GM04503 (cell line): ENCODE results near the gene CEP83.
"Not testable (repeated sequence)": the region's sequence is repeated elsewhere in the genome, so short reads cannot be mapped to it uniquely, and the experiment has no call there.

ENCODE experiments used
- DNase-seq: peaks from one replicate; pipeline ENCODE4 v3.0.0-alpha.2; 2012; ENCODE audit warnings: low read depth

Gene CEP83

DNA sequence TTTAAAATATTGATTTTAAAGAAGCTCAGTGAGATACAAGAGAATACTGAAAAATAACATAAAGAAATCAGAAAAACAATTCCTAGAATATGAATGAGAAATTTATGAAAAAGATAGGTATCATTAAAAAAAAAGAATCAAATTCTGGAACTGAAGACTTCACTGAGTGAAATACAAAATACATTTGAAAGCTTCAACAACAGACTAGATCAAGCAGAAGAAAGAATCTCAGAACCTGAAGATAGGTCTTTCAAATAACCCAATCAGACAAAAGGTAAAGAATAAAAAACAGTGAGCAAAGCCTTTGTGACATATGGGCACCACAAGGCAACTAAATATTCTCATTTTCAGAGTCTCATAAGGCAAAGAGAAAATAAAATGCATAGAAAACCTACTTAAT lies 29.4 kb downstream of the CEP83 start:
- DNase-seq, result no peak

DNA sequence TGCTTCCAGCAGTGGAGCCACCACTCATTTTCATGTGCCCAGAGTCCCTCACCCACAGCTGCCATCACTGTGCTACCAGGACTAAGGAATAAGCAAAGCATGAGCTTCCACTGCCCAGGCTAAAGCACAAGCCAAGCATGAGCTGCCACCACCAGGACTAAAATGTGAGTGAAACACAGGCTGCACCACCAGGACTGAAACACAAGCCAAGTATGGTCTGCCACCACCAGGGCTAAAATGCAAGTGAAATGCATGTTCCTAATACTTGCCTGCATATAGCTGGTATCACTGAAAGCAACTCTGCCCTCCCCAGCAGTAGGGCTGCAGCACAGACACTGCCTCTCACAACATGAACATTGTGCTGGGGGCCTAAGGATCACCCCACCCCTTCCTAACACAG lies 30.0 kb downstream of the CEP83 start:
- no peak for DNase-seq

DNA sequence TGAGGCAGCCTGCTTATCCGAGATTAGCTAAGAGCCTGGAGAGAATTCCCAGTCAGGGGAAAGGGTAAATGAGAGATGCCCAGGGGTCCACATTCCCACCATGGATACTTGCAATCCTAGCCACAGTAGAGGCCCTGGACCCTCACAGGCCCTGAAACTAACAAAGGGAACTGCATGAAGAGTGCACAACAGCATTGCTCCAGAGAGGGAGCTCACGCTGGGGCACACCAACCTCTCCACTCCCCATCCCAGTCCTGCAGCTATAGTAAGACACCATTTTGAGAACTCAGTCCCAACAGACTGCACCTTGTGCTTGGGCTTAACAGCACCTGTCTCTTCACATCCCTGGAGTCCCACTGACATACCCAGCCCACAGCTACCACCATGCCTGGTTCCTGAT lies 30.5 kb downstream of the CEP83 start:
- DNase-seq, result no peak

DNA sequence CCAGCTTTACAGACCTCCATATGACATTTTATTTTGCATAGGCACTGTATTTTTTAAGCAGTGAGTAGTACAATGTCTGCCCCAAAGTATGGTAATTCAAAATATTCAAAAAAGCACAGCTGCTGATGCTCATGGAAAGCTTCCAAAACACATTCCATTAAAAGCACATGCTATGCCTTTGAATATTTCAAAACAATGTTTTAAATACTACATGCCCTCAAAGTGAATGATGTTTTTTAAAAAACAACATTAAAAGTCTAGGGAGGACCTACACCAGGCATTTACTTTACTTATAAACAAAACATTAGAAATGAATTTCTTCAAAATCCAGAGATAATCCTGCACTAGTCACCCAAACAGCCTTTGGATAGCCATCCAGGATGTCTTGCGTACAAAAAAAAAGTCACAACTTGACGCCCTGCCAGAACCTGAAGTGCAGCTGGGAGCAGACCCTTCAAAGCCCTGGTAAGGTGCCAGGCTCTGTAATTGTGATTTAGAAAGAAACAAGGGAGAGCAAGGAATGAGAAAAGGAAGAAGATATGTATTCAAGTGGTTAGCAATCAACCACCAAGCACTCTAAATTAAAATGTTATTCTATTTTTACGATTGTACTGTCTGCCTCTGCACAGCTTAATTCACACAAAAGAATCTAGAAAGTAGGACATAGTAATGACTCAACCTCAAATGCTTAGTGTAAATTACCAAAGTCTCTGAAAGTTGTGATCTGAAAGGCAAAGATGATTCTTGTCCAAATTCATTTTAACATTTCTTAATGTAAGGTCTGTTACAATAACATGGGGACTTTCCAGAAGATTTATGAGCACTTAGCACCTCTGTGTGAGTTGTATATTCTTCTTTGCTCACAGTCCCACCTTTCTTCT lies 31.9 kb downstream of the CEP83 start:
- peak; percentile 57 for DNase-seq

DNA sequence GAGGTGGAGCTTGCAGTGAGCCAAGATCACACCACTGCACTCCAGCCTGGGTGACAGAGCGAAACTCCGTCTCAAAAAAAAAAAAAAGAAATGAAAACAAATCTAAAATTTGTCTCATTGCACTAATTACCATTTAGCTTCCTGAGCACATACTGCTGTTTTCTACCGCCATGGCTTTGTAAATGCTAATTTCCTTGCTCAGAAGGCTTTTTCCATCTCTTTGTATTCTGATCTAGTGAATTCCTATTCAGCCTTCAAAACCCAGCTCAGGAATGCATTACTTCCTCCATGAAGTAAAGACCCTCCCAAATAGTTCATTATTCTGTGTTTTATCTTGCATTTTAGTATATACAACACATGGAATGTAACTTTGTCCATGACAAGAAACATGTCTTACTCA lies 33.6 kb downstream of the CEP83 start:
- no peak for DNase-seq

DNA sequence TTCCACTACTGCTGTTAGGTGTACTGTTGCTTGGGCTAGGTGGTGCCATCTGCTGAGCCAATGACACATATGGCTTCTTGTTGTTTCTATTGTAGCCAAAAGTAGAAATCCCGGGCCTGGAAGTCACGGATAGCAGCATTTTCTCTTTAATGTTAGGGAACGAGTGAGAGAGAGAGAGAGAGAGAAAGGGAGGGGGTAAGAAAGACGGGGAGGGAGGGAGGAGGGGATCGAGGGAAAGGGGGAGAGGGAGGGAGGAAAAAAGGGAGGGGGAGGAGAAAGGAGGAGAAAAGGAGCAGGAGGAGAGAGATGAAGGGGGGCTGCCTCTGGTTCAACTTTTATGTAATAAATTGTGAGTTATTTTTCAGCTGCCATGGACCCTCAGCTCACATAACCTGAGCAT lies 34.8 kb downstream of the CEP83 start:
- DNase-seq, result not testable (repeated sequence)

DNA sequence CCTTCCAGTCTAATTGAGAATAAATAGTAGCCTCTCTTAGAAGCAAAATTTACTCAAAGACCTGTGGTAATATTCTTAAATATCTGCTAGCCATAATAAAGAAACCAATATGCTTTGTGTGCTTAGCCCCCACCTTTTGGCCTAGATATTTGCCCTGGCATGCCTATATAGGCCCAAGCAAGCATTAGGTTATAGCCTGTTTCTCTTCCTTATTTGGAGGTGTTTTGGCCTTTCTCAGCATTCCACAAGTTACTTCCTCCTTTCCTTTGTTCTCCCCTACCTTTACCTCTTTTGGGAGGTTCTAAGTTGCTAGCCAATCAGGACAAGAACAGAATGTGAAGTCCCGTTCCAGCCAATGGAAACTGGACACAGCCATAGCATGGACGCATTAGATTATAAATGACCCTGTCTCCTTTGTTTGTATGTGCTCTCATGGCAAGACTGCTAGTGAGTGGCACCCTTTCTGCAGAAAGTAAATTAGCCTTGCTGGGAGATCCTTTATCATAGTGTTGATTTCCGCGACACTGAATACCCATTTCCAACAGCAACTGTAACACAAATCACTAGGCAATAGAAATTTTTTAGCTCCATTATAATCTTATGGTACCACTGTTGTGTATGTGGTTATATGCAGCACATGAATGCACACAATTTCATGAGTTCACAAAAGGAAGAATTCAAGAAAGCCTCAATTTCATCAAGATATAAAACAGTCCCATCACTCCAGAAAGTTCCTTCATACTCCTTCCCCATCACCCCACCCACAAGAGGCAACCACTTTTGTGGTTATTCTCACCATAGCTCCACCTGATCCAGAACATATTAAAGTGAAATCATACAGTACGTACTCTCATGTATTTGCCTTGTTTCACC lies 37.6 kb downstream of the CEP83 start:
- DNase-seq, result no peak

DNA sequence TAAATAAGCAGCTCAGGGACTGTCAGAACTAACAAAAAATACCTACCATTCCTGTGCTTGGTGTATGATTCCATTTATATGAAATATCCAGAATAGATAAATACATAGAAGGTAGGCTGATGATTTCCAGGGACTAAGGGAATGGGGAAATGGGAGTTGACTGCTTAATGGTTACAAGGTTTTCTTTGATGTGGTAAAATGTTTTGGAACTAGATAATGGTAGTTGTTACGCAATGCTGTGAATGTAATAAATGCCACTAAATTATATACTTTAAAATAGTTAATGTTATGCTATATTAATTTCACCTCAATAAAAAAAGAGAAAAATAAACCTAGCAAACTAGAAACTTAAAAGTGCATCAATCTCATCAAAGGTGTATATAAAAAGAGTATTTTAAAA lies 41.1 kb downstream of the CEP83 start:
- DNase-seq, result no peak

DNA sequence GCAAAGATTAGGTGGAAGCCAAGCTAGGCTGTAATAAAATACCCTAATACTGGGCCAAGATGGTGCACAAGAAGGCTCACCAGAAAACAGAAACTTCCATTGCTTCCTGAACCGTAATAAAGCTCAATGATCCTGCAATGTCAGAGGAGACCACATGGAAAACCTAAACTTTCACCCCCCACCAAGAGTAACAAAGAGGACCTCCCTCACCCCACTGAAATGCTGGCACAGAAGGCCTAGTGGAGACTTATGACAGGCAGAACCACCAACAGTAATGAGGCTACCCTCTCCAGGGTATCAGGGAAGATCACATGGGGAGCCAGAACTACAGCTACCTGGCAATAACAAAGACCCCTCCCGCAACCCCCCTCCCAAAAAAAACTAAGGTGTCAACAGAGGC lies 43.1 kb downstream of the CEP83 start:
- no peak for DNase-seq

DNA sequence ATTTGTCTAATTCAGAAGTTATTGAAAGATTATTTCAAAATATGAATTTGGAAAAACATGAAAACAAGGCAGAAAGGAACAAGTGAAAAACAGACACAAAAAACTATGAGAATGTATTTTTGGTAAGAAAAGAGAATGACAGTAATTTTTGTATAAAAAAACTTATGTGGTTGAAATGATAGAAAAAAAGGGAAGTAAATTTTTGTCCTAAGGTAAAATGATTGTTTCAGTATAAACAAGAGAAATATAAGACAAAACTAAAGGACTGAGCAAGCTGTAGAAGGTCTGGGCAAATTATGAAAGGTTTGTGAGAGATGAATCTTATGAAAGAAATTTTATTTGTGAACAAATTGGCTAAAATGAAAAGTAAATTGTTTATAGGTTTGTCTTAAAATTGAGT lies 44.6 kb downstream of the CEP83 start:
- no peak for DNase-seq

DNA sequence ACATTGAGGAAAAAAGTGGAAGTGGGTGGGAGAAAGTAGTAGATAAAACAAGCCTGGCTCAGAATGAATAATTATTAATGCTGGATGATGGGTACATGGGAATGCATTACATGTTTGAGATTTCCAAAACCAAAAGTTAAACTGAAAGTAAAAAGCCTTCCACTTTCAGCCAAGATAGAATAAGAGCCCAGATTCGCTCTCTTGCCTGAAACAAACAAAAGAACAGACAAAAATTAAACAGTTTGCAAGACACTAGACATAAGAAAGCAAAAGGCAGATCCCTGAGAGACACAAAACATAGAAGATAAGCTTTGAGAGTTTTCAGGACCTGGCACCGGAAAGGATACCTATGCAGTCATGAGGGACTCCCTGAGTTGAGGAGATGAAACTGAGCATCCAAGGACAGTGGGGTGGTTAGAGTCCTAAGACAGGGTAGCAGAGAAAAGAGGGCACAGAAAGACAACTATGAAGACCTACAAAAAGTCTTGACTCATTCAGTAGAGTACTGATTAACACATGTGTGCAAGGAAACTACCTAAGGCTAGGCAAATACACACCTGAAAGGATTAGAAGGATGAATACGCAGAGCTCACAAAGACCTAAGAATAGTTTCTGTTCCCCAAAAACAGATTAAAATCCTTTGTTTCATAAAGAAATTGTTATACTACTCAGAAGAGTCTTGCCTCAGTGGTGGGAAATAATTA lies 54.1 kb downstream of the CEP83 start:
- no peak for DNase-seq

DNA sequence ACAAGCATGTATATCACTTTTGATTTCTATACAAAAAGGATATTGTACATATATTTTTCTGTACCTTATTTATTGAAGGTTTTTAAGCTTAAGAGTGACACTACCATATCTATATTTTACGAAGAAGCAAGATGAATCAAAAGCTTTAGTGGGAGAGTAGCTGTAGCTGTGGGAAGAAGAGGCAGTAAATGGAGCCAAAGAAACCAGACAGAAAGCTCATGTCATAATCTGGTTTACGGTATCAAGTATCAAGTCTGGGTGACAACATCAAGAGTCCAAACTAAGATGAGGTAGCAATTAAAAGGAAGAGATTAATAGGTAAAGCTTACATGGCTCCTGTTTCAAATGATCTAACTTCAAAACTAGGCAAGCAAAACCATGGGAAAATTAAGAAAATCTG lies 54.8 kb downstream of the CEP83 start:
- no peak for DNase-seq

DNA sequence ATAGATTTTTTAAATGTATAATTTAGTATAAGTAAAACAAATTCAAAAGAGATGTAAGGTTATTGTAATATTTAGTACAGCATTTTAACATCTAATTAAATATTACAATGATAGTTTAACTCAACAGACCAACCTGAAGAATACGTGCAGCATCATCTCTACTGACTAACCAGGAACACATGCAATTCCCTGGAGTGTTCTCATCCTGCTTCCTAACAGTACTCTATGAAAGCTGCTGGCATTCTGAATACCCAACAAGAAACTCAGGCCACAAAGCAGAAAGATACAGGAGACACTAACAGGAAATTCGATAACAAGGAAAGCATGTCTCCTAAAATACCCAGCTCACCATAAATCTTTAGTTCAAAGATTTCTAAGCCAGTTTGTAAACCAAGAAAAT lies 58.3 kb downstream of the CEP83 start:
- no peak for DNase-seq

DNA sequence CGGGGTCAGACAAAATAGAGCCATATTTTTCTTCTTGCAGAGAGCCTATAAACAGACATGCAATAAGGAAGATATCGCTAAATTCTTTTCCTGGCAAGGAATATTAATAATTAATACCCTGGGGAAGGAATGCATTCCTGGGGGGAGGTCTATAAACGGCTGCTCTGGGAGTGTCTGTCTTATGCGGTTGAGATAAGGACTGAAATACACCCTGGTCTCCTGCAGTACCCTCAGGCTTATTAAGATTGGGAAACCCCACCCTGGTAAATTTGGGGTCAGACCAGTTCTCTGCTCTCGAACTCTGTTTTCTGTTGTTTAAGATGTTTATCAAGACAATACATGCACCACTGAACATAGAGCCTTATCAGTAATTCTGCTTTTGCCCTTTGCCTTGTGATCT lies 61.0 kb downstream of the CEP83 start:
- not testable (repeated sequence) for DNase-seq

DNA sequence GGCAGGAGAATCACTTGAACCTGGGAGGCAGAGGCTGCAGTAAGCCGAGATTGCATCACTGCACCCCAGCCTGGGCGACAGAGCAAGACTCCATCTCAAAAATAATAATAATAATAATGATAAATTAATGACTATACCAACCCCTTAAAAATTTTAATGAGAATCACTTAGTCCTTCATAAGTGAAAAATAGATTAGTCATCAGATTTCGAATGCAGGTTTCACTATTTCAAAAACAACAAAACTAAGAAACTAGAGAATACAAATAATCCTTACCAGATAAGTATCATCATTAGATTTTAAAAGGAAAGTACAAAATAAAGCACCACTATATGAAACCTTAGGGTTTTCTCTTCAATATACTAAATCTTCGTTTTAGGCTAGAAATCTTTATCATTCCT lies 62.3 kb downstream of the CEP83 start:
- DNase-seq, result no peak

DNA sequence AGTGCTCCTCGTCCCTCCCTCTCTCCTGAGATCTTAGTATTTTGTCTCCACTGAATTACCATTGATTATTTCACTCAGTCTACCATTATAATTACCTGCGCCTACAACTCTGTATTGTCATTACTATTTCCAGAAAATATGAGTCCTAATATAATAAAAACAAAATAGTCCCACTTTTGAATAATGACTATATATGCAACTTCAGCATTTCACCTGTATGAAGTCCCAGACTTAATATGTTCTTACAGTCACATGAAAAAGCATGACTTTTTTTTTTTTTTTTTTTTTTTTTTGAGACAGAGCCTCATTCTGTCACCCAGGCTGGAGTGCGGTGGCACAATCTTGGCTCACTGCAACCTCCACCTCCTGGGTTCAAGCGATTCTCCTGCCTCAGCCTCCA lies 63.7 kb downstream of the CEP83 start:
- not testable (repeated sequence) for DNase-seq

DNA sequence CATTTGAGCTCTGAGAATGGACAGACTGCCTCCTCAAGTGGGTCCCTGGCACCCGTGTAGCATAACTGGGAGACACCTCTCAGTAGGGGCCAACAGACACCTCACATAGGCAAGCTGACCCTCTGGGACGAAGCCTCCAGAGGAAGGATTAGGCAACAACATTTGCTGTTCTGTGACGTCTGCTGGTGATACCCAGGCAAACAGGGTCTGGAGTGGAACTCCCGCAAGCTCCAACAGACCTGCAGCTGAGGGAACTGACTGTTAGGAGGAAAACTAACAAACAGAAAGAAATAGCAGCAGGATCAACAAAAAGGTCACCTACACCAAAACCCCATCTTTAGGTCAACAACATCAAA lies 69.6 kb downstream of the CEP83 start:
- DNase-seq, result no peak

DNA sequence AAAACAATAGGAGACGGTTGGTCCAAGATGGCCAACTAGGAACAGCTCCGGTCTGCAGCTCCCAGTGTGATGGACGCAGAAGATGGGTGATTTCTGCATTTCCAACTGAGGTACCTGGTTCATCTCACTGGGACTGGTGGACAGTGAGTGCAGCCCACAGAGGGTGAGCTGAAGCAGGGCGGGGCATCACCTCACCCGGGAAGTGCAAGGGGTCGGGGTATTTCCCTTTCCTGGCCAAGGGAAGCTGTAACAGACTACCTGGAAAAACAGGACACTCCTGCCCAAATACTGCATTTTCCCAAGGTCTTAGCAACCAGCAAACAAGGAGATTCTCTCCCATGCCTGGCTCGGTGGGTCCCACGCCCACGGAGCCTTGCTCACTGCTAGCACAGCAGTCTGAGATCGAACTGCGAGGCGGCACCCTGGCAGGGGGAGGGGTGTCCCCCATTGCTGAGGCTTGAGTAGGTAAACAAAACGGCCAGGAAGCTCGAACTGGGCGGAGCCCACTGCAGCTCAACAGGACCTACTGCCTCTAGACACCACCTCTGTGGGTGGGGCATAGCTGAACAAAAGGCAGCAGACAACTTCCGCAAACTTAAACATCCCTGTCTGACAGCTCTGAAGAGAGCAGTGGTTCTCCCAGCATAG lies 70.1 kb downstream of the CEP83 start:
- not testable (repeated sequence) for DNase-seq

DNA sequence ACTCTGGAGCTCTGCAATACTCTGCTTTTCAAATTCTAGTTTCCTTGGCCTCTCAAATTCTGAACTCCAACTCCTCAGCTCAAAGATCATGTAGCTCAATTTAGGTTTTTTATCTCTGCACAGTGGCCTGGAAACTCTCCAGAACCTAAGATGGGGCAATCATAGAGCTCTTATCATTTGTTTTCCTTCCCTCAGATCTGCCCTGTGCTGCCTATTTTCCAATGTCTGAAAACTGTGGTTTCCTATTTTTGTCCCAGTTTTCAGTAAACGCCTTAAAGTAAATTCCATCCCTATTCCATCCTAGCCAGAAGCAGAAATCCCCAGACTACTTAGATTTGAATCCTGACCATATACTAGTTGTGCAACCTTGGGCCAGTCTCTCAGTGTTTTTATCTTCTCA lies 73.2 kb downstream of the CEP83 start:
- no peak for DNase-seq

DNA sequence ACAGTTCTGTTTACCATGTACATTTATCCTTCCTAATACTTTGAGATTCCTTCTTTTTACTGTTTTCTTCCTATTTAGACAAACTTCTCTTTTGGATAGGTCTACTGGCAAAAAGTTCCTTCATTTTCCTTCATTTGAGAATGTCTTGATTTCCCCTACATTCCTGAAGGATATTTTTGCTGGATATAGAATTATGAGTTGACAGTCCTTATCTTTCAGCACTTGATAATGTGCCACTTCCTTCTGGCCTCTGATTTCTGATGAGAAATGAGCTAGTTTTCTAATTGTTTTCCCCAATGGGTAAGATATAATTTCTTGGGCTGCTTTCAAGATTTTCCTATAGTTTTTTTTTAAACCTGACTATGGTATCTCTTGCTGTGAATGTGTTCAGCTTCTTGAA lies 75.6 kb downstream of the CEP83 start:
- no peak for DNase-seq

DNA sequence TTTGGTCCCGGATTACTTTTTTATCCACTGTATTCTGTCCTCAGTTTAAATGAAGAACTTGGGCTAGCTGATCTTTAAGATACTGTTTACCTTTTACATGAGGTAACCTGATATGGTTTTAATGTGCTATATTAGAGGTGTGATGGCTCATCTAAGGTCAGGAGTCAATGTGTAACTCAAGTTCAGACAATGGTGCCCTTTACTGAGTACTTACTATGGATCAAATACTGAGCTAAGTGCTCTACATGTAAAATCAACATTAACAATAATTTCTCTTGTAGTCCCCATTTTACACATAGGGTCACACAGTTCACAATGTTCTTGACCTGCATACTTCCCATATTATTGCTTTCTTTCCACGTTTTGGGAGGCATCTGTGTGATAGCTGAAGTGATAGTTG lies 79.2 kb downstream of the CEP83 start:
- no peak for DNase-seq

DNA sequence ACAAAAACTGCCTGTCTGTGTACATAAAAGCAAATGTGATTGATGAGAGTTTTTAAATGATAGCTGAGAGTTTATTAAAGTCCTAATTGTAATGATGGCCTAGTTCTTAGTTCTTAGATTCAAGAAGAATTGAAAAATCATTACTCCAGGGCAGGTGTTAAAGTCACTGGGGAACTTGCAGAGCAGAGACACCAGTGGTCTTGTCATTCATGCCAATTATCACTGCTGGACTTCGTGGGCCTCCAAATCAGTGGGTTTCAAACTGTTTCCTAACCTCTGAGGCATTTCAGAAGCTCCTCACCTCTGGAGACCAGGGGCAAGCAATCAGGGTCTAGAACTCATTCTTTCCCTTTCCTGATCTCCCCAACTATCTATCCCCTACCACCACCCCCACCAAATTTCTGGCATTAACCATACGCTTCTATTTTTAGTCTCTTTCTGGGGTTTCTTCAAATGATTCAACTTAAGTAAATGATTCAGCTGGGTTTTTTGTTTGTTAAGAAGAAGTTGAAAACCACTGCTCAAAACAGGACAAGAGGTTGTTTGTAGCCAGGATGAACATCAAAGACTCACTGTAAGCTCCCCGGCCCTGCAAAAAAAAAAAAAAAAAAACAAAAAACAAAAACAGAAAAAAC lies 80.1 kb downstream of the CEP83 start:
- DNase-seq, result no peak
